ENCODE data around the gene GABRA4.

GRCh38 chr4:46945062-46945461 lies 48.3 kb downstream of the GABRA4 start:
- TF ChIP-seq CTCF (IDR thresholded peaks at IDR 0.05), result no peak
- no peak for TF ChIP-seq POLR2A (IDR thresholded peaks at IDR 0.05)
